A549 (cell line): ENCODE measurements around the gene ABCC6.

Experiments used
- BCL3 ChIP-seq: fragments of >200 bp; sonication (Bioruptor Twin); formaldehyde crosslinking; IDR thresholded peaks from 3 replicates; pipeline ENCODE4 v1.6.1; 2016
- CTCF ChIP-seq: fragments of >200 bp; sonication (Bioruptor Twin); formaldehyde crosslinking; IDR thresholded peaks from 3 replicates; pipeline ENCODE4 v1.5.1; 2016
- EP300 ChIP-seq, 2 experiments: fragments of >200 bp; sonication (Bioruptor Twin); formaldehyde crosslinking; IDR thresholded peaks; 2 replicates in 1 of 2; 3 replicates in 1 of 2; pipeline ENCODE4 v1.6.1; 2016 to 2017
- HMGXB4 ChIP-seq: fragments of 250-450 bp; sonication (Bioruptor Pico); IDR thresholded peaks from 2 replicates; pipeline ENCODE4 v1.5.0; 2021; ENCODE audit warnings: mild to moderate bottlenecking, moderate library complexity, borderline replicate concordance
- JUN ChIP-seq, 2 experiments: fragments of >200 bp; sonication (Bioruptor Twin); formaldehyde crosslinking; IDR thresholded peaks; 2 replicates in 1 of 2; 3 replicates in 1 of 2; pipeline ENCODE4 v1.6.1; 2016 to 2017
- KDM1A ChIP-seq: fragments of 200-600 bp; sonication (generic); IDR thresholded peaks from 2 replicates; pipeline ENCODE4 v1.6.1; 2016; ENCODE audit warnings: low read depth, mild to moderate bottlenecking
- MAX ChIP-seq: IDR thresholded peaks from 2 replicates; pipeline ENCODE4 v1.6.1; 2012
- MYC ChIP-seq: IDR thresholded peaks from 2 replicates; pipeline ENCODE4 v1.6.1; 2012; ENCODE audit warnings: mild to moderate bottlenecking, inconsistent platforms, low read length, improper control_type of control experiment, borderline replicate concordance
- POLR2A ChIP-seq: IDR thresholded peaks from 2 replicates; pipeline ENCODE4 v1.6.1; 2012; ENCODE audit warnings: mild to moderate bottlenecking, low read length
- RAD21 ChIP-seq, 2 experiments: fragments of >200 bp in 1 of 2; sonication (Bioruptor Twin) in 1 of 2; formaldehyde crosslinking in 1 of 2; IDR thresholded peaks in 1 of 2; conservative IDR thresholded peaks in 1 of 2; 2 replicates in 1 of 2; 3 replicates in 1 of 2; pipeline ENCODE4 v1.6.1; 2012 to 2018; ENCODE audit warnings: inconsistent platforms in 1 of 2
- RARB ChIP-seq: fragments of 250-450 bp; sonication (Bioruptor Pico); IDR thresholded peaks from 2 replicates; pipeline ENCODE4 v1.8.0; 2021; ENCODE audit warnings: mild to moderate bottlenecking, moderate library complexity
- SREBF2 ChIP-seq: fragments of 450-650 bp; IDR thresholded peaks from 2 replicates; pipeline ENCODE4 v1.6.1; 2014; ENCODE audit warnings: mild to moderate bottlenecking, moderate library complexity

- TF ChIP-seq CTCF (no peak), EP300 (IDR thresholded peaks at IDR 0.05) (no peak), JUN (IDR thresholded peaks at IDR 0.05) (no peak), RAD21 (conservative IDR thresholded peaks at IDR 0.05 in 1 of 2, IDR thresholded peaks at IDR 0.05 in 1 of 2) (no peak), SREBF2 (no peak), RARB (no peak), KDM1A (no peak), POLR2A (no peak), BCL3 (no peak), MAX (no peak), MYC (no peak), HMGXB4 (CRISPR knock-in tag) (no peak)
Observed at GRCh38 chr16:16121185-16121727, 102.0 kb downstream of the ABCC6 start.
